SU-DHL-6 (cell line): ENCODE measurements around the gene ARL5A.

ENCODE experiments used
- CTCF ChIP-seq: fragments of 200-600 bp; sonication (generic); IDR thresholded peaks from one replicate; pipeline ENCODE4 v1.5.1; 2017; ENCODE audit warnings: antibody characterized with exemption, mild to moderate bottlenecking, low read length, moderate library complexity; ENCODE audit not compliant: insufficient read depth, poor library complexity, severe bottlenecking
- EZH2phosphoT487 ChIP-seq: fragments of 200-600 bp; sonication (generic), shearing (Covaris generic); conservative IDR thresholded peaks from 2 replicates; pipeline ENCODE4 v1.6.1; 2018; ENCODE audit warnings: mild to moderate bottlenecking, antibody characterized with exemption, low read length, moderate library complexity, mixed read lengths

DNA sequence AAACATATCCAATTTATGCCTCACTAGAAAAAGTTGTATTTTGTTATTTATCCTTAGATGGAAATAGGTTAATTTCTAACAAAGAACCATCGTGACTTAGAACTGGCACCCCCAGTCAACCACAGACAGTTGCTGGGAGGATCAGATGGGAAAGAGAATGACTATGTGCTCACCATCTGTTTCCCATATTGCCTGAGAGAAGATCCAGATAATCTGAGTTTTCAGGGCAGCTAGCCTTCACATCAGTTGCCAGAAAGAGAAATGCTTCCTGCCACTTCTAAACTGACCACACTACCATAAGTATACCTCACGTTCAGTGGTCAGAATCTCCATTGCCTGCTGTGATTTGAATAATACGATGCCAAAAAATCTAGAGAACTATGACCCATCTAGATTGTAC lies 65.5 kb downstream of the ARL5A start:
- TF ChIP-seq CTCF (no peak), EZH2phosphoT487 (no peak)
